SW480 (cell line): Measurements from ENCODE around the gene DDX21.
"Not testable (repeated sequence)": the region's sequence is repeated elsewhere in the genome, so short reads cannot be mapped to it uniquely, and the experiment has no call there.

Experiments used
- DNase-seq: peaks from one replicate; pipeline ENCODE4 v3.0.0-alpha.2; 2016; ENCODE audit warnings: low spot score

Gene DDX21

GRCh38 chr10:68955832-68956532, at the start of gene DDX21:
Gene DDX21, plus strand, starts transcription at chr10:68956170. Its CDS starts 56 bp downstream, at chr10:68956226.
- DNase-seq: peak; percentile 95

GRCh38 chr10:68924593-68924992, 31.4 kb upstream of the DDX21 start:
- DNase-seq: no peak

DNA sequence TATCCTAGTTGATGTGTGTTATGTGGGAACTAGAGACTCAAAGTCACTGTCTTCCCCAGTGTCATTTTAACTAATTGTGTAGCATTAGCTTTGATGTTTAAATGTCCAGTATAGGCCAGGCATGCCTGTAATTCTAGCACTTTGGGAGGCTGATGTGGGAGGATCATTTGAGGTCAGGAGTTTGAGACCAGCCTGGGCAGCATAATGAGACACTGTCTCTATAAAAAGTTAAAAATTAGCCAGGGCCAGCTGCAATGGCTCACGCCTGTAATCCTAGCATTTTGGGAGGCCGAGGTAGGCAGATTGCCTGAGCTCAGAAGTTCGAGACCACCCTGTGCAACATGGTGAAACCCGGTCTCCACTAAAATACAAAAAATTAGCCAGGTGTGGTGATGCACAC, 30.5 kb upstream of the DDX21 start:
- DNase-seq: no peak

- DNase-seq: not testable (repeated sequence)
Observed at GRCh38 chr10:68929157-68929556, 26.8 kb upstream of the DDX21 start.

DNA sequence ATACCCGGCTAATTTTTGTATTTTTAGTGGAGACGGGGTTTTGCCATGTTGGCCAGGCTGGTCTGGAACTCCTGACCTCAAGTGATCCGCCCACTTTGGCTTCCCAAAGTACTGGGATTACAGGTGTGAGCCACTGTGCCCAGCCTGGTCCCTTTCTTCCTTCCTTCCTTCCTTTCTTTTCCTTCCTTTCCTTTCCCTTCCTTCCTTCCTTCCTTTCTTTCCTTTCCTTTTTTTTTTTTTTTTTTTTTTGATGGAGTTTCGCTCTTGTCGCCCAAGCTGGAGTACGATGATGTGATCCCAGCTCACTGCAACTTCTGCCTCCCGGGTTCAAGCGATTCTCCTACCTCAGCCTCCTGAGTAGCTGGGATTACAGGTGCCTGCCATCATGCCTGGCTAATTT, 26.1 kb upstream of the DDX21 start:
- not testable (repeated sequence) for DNase-seq

GRCh38 chr10:68932860-68933259, 23.1 kb upstream of the DDX21 start:
- not testable (repeated sequence) for DNase-seq

DNA sequence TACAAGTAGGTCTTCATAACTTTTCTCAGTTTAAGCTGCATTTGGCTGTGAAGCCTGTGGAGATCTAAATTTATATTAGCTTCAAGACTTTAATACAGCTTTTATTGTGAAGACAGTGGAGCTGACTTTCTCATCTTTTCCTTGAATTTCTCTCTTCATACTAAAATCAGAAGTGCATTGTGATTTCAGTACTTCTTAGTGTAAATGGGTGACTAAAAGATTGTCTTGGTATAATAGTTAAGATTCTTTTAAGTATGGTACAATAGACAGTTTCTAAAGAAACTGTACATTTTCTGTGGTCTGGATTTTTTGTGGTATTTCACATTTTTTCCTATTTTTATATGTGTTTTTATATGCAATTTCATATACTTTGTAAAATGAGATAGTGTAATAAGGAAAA, 21.0 kb upstream of the DDX21 start:
- no peak for DNase-seq

GRCh38 chr10:68938117-68938516, 17.9 kb upstream of the DDX21 start:
- no peak for DNase-seq

DNA sequence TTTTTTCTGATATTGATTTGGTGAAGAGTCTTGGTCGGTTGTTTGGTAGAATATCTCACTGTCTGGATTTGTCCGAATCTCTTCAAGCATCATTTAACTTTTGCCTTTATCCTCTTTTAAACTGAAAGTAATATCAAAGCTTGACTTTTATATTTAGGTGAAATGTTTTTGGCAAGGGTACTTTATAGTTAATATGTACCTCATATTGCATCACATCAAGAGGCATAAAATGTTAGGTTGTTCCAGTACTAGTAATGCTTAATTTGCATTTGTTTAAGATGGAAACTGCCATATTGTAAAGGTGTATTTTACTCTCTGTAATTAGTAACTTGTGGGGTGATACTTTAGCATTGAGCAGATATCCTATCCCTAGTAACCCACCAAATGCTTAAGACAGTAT, 17.1 kb upstream of the DDX21 start:
- DNase-seq: no peak

DNA sequence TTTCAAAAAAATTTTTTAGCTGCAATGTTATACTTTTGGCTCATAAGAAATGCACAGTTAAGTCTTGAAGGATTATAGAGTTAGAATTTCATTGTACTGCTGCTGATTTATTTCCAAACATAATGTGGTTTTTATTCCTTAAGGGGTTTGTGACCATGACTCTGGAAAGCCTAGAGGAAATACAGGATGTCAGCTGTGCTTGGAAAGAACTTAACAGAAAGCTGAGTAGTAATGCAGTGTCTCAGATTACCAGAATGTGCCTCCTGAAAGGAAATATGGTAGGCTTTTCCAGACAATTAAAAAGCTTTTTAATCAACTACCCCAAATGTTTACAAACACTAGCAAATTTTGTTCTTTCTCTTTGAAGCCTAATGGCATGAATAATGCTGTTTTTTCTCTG, 15.1 kb upstream of the DDX21 start:
- not testable (repeated sequence) for DNase-seq

DNA sequence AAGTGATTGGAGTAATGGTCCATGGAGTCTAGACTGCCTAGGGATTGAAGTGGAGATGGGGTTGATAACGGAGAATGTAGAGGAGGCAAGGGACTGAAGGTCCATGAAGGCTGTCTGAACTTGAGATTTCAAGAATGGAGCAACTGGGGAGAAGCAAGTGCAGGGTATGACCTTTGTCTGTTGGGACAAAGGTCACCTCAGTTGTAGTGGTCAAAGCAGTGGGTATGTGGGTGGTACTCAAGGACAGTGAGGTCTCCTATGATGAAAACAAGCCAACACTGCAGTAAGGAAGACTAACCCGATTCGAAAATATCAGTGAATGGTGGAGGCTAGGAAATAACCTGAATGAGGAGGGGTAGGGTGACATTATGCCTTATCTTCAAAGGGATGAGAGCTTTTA, 5.4 kb upstream of the DDX21 start:
- no peak for DNase-seq

- DNase-seq: no peak
Observed at GRCh38 chr10:68954904-68955303, 1.1 kb upstream of the DDX21 start.

GRCh38 chr10:68955355-68955831, 577 bp upstream of the DDX21 start:
- no peak for DNase-seq

DNA sequence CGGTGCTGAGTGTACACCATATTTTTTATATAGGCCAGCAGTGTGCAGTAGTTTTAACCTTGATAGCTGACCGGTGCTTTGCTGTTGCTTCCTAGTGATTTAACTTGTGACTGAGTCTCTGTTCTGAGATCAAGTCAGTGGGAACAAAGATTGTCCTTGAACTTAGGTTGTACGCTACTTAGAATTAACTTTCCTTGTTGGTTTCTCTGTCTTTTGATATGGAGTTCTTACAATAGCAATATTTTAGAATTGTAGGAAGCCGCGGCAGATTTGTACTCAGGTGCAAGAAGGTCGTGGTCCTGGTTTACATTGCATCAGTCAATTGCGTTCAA, 1.3 kb downstream of the DDX21 start:
- DNase-seq: no peak

DNA sequence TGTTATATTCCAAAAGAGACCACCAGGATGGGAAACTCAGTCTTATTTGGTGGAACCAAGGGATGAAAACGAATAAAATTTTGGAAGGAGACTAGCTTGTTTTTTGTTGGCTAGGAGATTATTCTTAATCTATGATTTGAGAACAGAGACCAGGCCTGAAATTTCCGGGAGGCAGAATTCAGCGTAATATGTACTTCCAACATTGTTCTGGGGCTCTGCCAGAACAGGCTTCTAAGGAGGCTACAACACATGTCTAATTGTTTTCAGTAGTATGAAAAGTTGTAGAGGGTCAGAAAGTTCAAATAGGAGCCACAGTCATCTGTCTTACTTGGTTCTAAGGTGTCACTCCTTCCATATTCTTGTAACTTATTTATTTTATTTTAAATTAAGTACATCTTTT, 1.7 kb downstream of the DDX21 start:
- no peak for DNase-seq

GRCh38 chr10:68959695-68960527, 3.9 kb downstream of the DDX21 start:
- DNase-seq: no peak

GRCh38 chr10:68963151-68963550, 7.2 kb downstream of the DDX21 start:
- no peak for DNase-seq

- no peak for DNase-seq
Observed at GRCh38 chr10:68973975-68974374, 18.0 kb downstream of the DDX21 start.

DNA sequence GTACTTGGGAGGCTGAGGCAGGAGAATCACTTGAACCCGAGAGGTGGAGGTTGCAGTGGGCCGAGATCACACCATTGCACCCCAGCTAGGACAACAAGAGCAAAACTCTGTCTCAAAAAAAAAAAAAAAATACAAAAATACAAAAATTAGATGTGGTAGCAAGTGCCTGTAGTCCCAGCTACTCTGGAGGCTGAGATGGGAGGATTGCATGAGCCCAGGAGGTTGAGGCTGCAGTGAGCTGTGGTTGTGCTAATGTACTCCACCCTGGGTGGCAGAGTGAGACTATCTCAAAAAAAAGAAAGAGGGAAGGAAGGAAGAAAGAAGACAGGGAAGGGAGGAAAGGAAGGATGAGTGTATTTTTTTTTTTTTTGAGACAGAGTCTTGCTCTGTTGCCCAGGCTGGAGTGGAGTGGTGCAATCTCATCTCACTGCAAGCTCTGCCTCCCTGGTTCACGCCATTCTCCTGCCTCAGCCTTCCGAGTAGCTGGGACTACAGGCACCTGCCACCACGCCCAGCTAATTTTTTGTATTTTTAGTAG, 20.0 kb downstream of the DDX21 start:
- DNase-seq: not testable (repeated sequence)

DNA sequence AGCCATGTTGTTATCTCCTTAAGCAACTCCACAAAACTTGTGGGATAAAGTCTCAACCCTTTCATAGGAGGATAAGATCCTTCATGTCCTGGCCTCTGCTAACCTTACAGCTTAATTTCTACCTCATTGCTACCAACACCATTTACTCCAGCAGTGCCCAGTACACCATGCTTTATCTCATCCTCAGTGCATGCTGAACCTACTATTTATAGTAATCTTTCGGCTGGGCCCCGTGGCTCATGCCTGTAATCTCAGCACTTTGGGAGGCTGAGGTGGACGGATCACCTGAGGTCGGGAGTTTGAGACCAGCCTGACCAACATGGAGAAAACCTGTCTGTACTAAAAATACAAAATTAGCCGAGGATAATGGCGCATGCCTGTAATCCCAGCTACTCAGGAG, 23.8 kb downstream of the DDX21 start:
- not testable (repeated sequence) for DNase-seq

- peak; percentile 17 for DNase-seq
Observed at GRCh38 chr10:68981074-68981473, 25.1 kb downstream of the DDX21 start.

DNA sequence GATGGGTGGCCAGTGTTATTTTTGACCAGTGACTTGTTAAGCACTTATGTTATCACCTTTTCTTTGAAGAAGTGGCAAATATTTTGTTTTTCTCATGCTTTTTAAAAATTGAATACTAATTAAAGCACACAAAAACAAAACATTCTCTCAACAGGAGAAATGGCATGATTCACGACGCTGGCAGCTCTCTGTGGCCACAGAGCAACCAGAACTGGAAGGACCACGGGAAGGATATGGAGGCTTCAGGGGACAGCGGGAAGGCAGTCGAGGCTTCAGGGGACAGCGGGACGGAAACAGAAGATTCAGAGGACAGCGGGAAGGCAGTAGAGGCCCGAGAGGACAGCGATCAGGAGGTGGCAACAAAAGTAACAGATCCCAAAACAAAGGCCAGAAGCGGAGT, 26.4 kb downstream of the DDX21 start:
- no peak for DNase-seq

DNA sequence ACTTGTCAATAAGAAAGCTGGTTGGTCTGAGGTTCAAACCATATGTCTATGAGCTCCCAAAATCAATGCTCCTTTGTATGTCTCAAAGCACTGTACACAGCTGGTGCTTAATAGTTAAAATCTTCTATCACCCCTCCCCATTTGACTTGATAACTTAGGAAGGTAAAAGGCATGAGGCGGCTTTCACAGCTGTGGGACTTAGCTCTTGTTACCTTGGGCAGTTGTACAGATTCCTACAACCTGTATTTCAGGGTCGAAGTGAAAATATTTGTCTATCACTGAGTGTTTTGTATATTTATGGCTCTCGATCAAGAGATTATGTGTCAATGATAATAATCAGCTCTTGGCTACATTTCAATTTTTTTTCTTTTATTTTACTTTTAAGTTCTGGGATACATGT, 31.6 kb downstream of the DDX21 start:
- no peak for DNase-seq
